ENCODE results near the gene CSTF1.

CSTF1 gene

DNA sequence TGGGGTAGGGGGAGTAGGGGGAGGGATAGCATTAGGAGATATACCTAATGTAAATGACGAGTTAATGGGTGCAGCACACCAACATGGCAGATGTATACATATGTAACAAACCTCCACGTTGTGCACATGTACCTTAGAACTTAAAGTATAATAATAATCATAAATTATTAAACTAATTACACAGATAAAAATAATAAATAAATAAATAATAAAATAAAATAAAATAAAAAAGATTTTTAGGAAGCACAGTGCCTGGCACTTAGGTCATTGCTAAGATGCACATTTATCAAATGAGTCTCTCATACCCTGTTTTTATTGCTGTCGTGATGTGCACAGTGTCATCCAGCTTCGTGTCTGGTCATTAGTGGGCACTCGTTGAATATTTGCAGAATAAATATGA, 57.0 kb downstream of the CSTF1 start:
- TF ChIP-seq CTCF (IDR thresholded peaks at IDR 0.05; ENCODE audit: insufficient read depth, missing control alignments), result no peak
- DNase-seq (ENCODE audit: insufficient read length, low spot score) (no peak), FAIRE-seq (no peak)

GRCh38 chr20:56451056-56451765, 58.8 kb downstream of the CSTF1 start:
- FAIRE-seq (no peak), DNase-seq (ENCODE audit: insufficient read length, low spot score) (no peak)
- TF ChIP-seq CTCF (IDR thresholded peaks at IDR 0.05; ENCODE audit: insufficient read depth, missing control alignments), result no peak

GRCh38 chr20:56453352-56453751, 60.9 kb downstream of the CSTF1 start:
- FAIRE-seq (no peak), DNase-seq (ENCODE audit: insufficient read length, low spot score) (no peak)
- no peak for TF ChIP-seq CTCF (IDR thresholded peaks at IDR 0.05; ENCODE audit: insufficient read depth, missing control alignments)

- no peak for FAIRE-seq
- DNase-seq (ENCODE audit: insufficient read length, low spot score), result no peak
- TF ChIP-seq CTCF (IDR thresholded peaks at IDR 0.05; ENCODE audit: insufficient read depth, missing control alignments), result no peak
Observed at GRCh38 chr20:56454754-56455153, 62.3 kb downstream of the CSTF1 start.
